GM23338 (cell line): ENCODE data around the gene PRAMEF1. TPM values are rescaled to one million over a fixed set of nuclear protein-coding genes. Genes with fewer than 3 reads are reported as not detected.
"Not testable (repeated sequence)": the region's sequence is repeated elsewhere in the genome, so short reads cannot be mapped to it uniquely, and the experiment has no call there.

Experiments
- ATAC-seq: fragments of 200-7000 bp; cut with Tn5 transposase; 3 replicates; pipeline ENCODE4 v1.9.1; 2020
- DNase-seq: peaks from one replicate; pipeline ENCODE4 v3.0.0-alpha.2; 2015; ENCODE audit warnings: low spot score
- H2AFZ ChIP-seq: fragments of 200-600 bp; sonication (generic); 2 replicates; pipeline ENCODE4 v1.8.0; 2016; ENCODE audit warnings: antibody characterized with exemption, mild to moderate bottlenecking, moderate library complexity
- H3F3A ChIP-seq: fragments of 200-600 bp; sonication (generic); replicated peaks from 2 replicates; pipeline ENCODE4 v1.8.0; 2017; ENCODE audit warnings: antibody characterized with exemption, mixed run types, low read depth
- H3K27ac ChIP-seq: fragments of 200-600 bp; sonication (generic); 2 replicates; pipeline ENCODE4 v1.6.1; 2016; ENCODE audit warnings: low read depth
- H3K27me3 ChIP-seq: fragments of 200-600 bp; sonication (generic); 2 replicates; pipeline ENCODE4 v1.8.0; 2016; ENCODE audit warnings: mild to moderate bottlenecking, mixed run types, moderate library complexity; ENCODE audit not compliant: insufficient read depth
- H3K36me3 ChIP-seq: fragments of 200-600 bp; sonication (generic); 2 replicates; pipeline ENCODE4 v1.8.0; 2016; ENCODE audit warnings: mild to moderate bottlenecking; ENCODE audit not compliant: insufficient read depth
- H3K4me1 ChIP-seq: fragments of 200-600 bp; sonication (generic); 2 replicates; pipeline ENCODE4 v1.8.0; 2016; ENCODE audit warnings: mild to moderate bottlenecking, moderate library complexity; ENCODE audit not compliant: insufficient read depth
- H3K4me2 ChIP-seq: fragments of 200-600 bp; sonication (generic); 2 replicates; pipeline ENCODE4 v1.7.1; 2017; ENCODE audit warnings: mixed run types
- H3K4me3 ChIP-seq: fragments of 200-600 bp; sonication (generic); 2 replicates; pipeline ENCODE4 v1.6.1; 2016; ENCODE audit warnings: mixed run types
- H3K79me2 ChIP-seq: fragments of 200-600 bp; sonication (generic); replicated peaks from 2 replicates; pipeline ENCODE4 v1.8.0; 2017; ENCODE audit warnings: mild to moderate bottlenecking; ENCODE audit not compliant: insufficient read depth
- H3K9me2 ChIP-seq: fragments of 200-600 bp; sonication (generic); 2 replicates; pipeline ENCODE4 v1.8.0; 2017; ENCODE audit not compliant: insufficient read depth
- H4K20me1 ChIP-seq: fragments of 200-600 bp; sonication (generic); replicated peaks from 2 replicates; pipeline ENCODE4 v1.8.0; 2017; ENCODE audit warnings: mild to moderate bottlenecking; ENCODE audit not compliant: insufficient read depth
- H3K27ac Mint-ChIP-seq: 2 replicates; pipeline ENCODE4 v1.8.0; 2020; ENCODE audit warnings: inconsistent platforms, mild to moderate bottlenecking, moderate library complexity, mixed read lengths
- H3K27me3 Mint-ChIP-seq: 3 replicates; pipeline ENCODE4 v1.8.0; 2022; ENCODE audit warnings: low read depth, mild to moderate bottlenecking, moderate library complexity, mixed read lengths, inconsistent platforms; ENCODE audit not compliant: insufficient read depth, poor library complexity
- H3K36me3 Mint-ChIP-seq: 3 replicates; pipeline ENCODE4 v1.8.0; 2021; ENCODE audit warnings: low read depth, mild to moderate bottlenecking, inconsistent platforms, moderate library complexity, mixed read lengths
- H3K4me1 Mint-ChIP-seq: 3 replicates; pipeline ENCODE4 v1.8.0; 2020; ENCODE audit warnings: mild to moderate bottlenecking, inconsistent platforms, mixed read lengths
- H3K4me3 Mint-ChIP-seq: 3 replicates; pipeline ENCODE4 v1.8.0; 2021; ENCODE audit warnings: moderate library complexity, mild to moderate bottlenecking, inconsistent platforms, mixed read lengths
- H3K9me3 Mint-ChIP-seq: 3 replicates; pipeline ENCODE4 v1.8.0; 2020; ENCODE audit warnings: moderate library complexity, mild to moderate bottlenecking, inconsistent platforms, mixed read lengths
- EZH2phosphoT487 ChIP-seq: fragments of 200-600 bp; sonication (generic); IDR thresholded peaks from one replicate; pipeline ENCODE4 v1.8.1; 2018; ENCODE audit warnings: antibody characterized with exemption; ENCODE audit not compliant: unreplicated experiment
- JUNB ChIP-seq: IDR thresholded peaks from one replicate; pipeline ENCODE4 v1.6.1; 2016; ENCODE audit warnings: antibody characterized with exemption; ENCODE audit not compliant: unreplicated experiment
- NANOG ChIP-seq: IDR thresholded peaks from 2 replicates; pipeline ENCODE4 v1.6.1; 2016; ENCODE audit warnings: antibody characterized with exemption, borderline replicate concordance
- POLR2AphosphoS5 ChIP-seq: IDR thresholded peaks from 2 replicates; pipeline ENCODE4 v1.6.1; 2016; ENCODE audit warnings: antibody characterized with exemption, low read depth
- STAT1 ChIP-seq: IDR thresholded peaks from one replicate; pipeline ENCODE4 v1.6.1; 2016; ENCODE audit warnings: antibody characterized with exemption; ENCODE audit not compliant: unreplicated experiment
- ZNF114 ChIP-seq: fragments of 250-450 bp; sonication (Bioruptor Pico); IDR thresholded peaks from 2 replicates; pipeline ENCODE4 v1.5.0; 2020; ENCODE audit warnings: mild to moderate bottlenecking, moderate library complexity
- ZNF331 ChIP-seq: fragments of 250-450 bp; sonication (Bioruptor Pico); IDR thresholded peaks from 2 replicates; pipeline ENCODE4 v1.5.0; 2020; ENCODE audit warnings: low read depth, mild to moderate bottlenecking, moderate library complexity
- long read RNA-seq: library from polyadenylated mRNA; unstranded; transcript quantifications from one replicate; pipeline ENCODE4 v2.0.0, GENCODE V29; 2020; ENCODE audit not compliant: unreplicated experiment
- polyA plus RNA-seq: library from polyadenylated mRNA; unstranded; fragments of >200 nt; fragmentation: Nextera tagmentation; extraction: Ambion mirVana; gene quantifications from 2 replicates; pipeline ENCODE4 v1.2.1, GENCODE V29; 2016
- total RNA-seq: library from RNA; depleted of rRNA; stranded (reverse); fragments of >200 nt; shearing (Covaris generic); gene quantifications from 2 replicates; pipeline ENCODE4 v1.2.3, GENCODE V29; 2014; rRNA removed
- TF ChIP-seq, protein P1 (sequence below): fragments of 250-450 bp; sonication (Bioruptor Pico); IDR thresholded peaks from 2 replicates; pipeline ENCODE4 v1.5.0; 2020; ENCODE audit warnings: mild to moderate bottlenecking, moderate library complexity
- TF ChIP-seq, protein P2 (sequence below): IDR thresholded peaks from one replicate; pipeline ENCODE4 v1.6.1; 2018; ENCODE audit warnings: antibody characterized with exemption; ENCODE audit not compliant: unreplicated experiment

The PRAMEF1 gene, protein sequence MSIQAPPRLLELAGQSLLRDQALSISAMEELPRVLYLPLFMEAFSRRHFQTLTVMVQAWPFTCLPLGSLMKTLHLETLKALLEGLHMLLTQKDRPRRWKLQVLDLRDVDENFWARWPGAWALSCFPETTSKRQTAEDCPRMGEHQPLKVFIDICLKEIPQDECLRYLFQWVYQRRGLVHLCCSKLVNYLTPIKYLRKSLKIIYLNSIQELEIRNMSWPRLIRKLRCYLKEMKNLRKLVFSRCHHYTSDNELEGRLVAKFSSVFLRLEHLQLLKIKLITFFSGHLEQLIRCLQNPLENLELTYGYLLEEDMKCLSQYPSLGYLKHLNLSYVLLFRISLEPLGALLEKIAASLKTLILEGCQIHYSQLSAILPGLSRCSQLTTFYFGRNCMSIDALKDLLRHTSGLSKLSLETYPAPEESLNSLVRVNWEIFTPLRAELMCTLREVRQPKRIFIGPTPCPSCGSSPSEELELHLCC
- 0.23 TPM in 1 of 2 replicates, not detected in the other for total RNA-seq
- polyA plus RNA-seq: not detected in 2 replicates
- long read RNA-seq: 0 reads

DNA sequence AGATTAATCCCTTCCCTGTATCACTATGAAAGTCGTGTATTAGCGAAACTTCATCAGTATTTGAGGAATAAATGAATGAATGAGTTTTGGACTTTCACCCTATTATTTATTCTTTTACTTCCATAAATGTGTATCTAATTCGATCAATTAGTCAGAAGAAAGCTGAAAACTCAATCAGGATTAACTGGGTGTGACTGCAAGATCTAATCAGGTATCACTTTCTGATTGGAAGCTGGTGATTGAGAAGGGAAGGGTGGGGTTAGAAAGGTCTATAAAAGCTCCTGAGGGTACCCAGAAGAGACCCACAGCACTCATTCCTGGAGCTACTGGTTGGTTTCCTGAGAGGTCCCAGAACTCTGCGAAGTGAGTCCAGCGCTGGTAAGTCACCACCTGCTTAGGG lies at the start of gene PRAMEF1:
Gene PRAMEF1, plus strand, starts transcription at position 301 of the 400 bp plus-strand sequence. CDS start 1,831 bp downstream, outside the sequence.
- H3K36me3 Mint-ChIP-seq, H3K4me3 ChIP-seq, H3K4me2 ChIP-seq, H3K4me1 ChIP-seq, H3K4me1 Mint-ChIP-seq, H2AFZ ChIP-seq, H4K20me1 ChIP-seq, H3K27me3 ChIP-seq, H3K4me3 Mint-ChIP-seq, H3K27ac ChIP-seq, H3K9me2 ChIP-seq, H3K36me3 ChIP-seq, H3K79me2 ChIP-seq, DNase-seq, H3F3A ChIP-seq, H3K27me3 Mint-ChIP-seq, ATAC-seq, H3K27ac Mint-ChIP-seq: not testable (repeated sequence)
- peaks cover 64% of the 10 kb centered on the region for H3K9me3 Mint-ChIP-seq

DNA sequence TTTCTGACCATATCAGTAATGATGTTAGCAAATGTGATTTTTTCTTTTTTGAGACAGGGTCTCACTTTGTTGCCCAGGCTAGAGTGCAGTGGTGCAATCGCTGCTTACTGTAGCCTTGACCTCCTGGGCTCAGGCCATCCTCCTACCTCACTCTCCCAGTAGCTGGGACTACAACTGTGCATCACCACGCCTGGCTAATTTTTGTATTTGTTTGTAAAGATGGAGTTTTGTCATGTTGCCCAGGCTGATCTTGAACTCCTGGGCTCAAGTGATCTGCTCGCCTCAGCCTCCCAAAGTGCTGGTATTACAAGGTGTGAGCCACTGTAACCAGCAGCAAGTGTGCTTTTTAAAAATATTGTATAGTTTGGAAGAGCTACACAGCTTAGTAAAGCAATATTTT lies 49.3 kb upstream of the PRAMEF1 start:
- Histone ChIP-seq H3K9me2 (no peaks in the 10 kb centered on the region), H3K4me3 (no peak overlapping the region), H3K4me2 (no peak overlapping the region), H3K36me3 (no peaks in the 10 kb centered on the region), H3K27me3 (no peaks in the 10 kb centered on the region), H2AFZ (no peak overlapping the region), H4K20me1 (no peaks in the 10 kb centered on the region), H3K27ac (no peak overlapping the region), H3K4me1 (0 out of 2 replicates have a peak, but pooled peaks cover 3% of the 10 kb centered on the region), H3K79me2 (no peaks in the 10 kb centered on the region), H3F3A (no peaks in the 10 kb centered on the region)
- no peak for DNase-seq
- Mint-ChIP-seq H3K27ac (no peak overlapping the region), H3K27me3 (no peaks in the 10 kb centered on the region), H3K9me3 (no peaks in the 10 kb centered on the region), H3K4me1 (no peaks in the 10 kb centered on the region), H3K36me3 (no peaks in the 10 kb centered on the region), H3K4me3 (no peak overlapping the region)
- no peak for ATAC-seq
- TF ChIP-seq JUNB: no peak
- TF ChIP-seq, protein P1, sequence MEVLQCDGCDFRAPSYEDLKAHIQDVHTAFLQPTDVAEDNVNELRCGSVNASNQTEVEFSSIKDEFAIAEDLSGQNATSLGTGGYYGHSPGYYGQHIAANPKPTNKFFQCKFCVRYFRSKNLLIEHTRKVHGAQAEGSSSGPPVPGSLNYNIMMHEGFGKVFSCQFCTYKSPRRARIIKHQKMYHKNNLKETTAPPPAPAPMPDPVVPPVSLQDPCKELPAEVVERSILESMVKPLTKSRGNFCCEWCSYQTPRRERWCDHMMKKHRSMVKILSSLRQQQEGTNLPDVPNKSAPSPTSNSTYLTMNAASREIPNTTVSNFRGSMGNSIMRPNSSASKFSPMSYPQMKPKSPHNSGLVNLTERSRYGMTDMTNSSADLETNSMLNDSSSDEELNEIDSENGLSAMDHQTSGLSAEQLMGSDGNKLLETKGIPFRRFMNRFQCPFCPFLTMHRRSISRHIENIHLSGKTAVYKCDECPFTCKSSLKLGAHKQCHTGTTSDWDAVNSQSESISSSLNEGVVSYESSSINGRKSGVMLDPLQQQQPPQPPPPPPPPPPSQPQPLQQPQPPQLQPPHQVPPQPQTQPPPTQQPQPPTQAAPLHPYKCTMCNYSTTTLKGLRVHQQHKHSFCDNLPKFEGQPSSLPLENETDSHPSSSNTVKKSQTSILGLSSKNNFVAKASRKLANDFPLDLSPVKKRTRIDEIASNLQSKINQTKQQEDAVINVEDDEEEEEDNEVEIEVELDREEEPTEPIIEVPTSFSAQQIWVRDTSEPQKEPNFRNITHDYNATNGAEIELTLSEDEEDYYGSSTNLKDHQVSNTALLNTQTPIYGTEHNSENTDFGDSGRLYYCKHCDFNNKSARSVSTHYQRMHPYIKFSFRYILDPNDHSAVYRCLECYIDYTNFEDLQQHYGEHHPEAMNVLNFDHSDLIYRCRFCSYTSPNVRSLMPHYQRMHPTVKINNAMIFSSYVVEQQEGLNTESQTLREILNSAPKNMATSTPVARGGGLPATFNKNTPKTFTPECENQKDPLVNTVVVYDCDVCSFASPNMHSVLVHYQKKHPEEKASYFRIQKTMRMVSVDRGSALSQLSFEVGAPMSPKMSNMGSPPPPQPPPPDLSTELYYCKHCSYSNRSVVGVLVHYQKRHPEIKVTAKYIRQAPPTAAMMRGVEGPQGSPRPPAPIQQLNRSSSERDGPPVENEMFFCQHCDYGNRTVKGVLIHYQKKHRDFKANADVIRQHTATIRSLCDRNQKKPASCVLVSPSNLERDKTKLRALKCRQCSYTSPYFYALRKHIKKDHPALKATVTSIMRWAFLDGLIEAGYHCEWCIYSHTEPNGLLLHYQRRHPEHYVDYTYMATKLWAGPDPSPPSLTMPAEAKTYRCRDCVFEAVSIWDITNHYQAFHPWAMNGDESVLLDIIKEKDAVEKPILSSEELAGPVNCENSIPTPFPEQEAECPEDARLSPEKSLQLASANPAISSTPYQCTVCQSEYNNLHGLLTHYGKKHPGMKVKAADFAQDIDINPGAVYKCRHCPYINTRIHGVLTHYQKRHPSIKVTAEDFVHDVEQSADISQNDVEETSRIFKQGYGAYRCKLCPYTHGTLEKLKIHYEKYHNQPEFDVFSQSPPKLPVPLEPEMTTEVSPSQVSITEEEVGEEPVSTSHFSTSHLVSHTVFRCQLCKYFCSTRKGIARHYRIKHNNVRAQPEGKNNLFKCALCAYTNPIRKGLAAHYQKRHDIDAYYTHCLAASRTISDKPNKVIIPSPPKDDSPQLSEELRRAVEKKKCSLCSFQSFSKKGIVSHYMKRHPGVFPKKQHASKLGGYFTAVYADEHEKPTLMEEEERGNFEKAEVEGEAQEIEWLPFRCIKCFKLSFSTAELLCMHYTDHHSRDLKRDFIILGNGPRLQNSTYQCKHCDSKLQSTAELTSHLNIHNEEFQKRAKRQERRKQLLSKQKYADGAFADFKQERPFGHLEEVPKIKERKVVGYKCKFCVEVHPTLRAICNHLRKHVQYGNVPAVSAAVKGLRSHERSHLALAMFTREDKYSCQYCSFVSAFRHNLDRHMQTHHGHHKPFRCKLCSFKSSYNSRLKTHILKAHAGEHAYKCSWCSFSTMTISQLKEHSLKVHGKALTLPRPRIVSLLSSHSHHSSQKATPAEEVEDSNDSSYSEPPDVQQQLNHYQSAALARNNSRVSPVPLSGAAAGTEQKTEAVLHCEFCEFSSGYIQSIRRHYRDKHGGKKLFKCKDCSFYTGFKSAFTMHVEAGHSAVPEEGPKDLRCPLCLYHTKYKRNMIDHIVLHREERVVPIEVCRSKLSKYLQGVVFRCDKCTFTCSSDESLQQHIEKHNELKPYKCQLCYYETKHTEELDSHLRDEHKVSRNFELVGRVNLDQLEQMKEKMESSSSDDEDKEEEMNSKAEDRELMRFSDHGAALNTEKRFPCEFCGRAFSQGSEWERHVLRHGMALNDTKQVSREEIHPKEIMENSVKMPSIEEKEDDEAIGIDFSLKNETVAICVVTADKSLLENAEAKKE: no peak
- TF ChIP-seq ZNF114 (CRISPR knock-in tag): no peak
- no peak for TF ChIP-seq ZNF331 (CRISPR knock-in tag)
- TF ChIP-seq STAT1: no peak
- TF ChIP-seq, protein P2, sequence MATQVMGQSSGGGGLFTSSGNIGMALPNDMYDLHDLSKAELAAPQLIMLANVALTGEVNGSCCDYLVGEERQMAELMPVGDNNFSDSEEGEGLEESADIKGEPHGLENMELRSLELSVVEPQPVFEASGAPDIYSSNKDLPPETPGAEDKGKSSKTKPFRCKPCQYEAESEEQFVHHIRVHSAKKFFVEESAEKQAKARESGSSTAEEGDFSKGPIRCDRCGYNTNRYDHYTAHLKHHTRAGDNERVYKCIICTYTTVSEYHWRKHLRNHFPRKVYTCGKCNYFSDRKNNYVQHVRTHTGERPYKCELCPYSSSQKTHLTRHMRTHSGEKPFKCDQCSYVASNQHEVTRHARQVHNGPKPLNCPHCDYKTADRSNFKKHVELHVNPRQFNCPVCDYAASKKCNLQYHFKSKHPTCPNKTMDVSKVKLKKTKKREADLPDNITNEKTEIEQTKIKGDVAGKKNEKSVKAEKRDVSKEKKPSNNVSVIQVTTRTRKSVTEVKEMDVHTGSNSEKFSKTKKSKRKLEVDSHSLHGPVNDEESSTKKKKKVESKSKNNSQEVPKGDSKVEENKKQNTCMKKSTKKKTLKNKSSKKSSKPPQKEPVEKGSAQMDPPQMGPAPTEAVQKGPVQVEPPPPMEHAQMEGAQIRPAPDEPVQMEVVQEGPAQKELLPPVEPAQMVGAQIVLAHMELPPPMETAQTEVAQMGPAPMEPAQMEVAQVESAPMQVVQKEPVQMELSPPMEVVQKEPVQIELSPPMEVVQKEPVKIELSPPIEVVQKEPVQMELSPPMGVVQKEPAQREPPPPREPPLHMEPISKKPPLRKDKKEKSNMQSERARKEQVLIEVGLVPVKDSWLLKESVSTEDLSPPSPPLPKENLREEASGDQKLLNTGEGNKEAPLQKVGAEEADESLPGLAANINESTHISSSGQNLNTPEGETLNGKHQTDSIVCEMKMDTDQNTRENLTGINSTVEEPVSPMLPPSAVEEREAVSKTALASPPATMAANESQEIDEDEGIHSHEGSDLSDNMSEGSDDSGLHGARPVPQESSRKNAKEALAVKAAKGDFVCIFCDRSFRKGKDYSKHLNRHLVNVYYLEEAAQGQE: no peak
- no peak for TF ChIP-seq EZH2phosphoT487
- TF ChIP-seq POLR2AphosphoS5: no peak
- TF ChIP-seq NANOG: no peak
